ENCODE results near the gene ABCB9. TPM values are rescaled to one million over a fixed set of nuclear protein-coding genes. Genes with fewer than 3 reads are reported as not detected.

Gene ABCB9
- total and polyA plus RNA-seq, 4 donors, result 2.7 to 7.5 (median 4.8) TPM

DNA sequence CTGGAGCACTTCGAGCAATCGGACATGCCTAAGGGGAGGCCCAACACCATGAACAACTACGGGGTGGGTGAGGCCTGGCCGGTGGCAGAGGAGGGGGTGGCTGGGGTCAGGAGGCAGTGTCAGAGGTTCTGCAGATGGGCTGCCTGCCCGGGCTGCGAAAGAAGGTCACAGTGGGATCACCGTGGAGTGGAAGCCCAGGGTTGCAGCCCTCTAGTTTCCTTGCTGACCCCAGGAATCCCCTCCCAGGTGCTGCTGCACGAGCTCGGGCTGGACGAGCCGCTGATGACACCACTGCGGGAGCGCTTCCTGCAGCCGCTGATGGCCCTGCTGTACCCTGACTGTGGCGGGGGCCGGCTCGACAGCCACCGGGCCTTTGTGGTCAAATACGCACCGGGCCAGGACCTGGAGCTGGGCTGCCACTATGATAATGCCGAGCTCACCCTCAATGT lies 12.3 kb upstream of the ABCB9 start:
- 88% methylated on average over 20 to 21 of the region's 21 CpGs for WGBS, 2 donors
- peaks cover 7 to 50% (median 26%) of the 10 kb centered on the region in 5 donors for H3K4me1 ChIP-seq (ENCODE audit: control insufficient read depth in 5 of 5, insufficient read depth in 5 of 5, low read length in 5 of 5)
- no peak for DNase-seq
- TF ChIP-seq, protein P1, sequence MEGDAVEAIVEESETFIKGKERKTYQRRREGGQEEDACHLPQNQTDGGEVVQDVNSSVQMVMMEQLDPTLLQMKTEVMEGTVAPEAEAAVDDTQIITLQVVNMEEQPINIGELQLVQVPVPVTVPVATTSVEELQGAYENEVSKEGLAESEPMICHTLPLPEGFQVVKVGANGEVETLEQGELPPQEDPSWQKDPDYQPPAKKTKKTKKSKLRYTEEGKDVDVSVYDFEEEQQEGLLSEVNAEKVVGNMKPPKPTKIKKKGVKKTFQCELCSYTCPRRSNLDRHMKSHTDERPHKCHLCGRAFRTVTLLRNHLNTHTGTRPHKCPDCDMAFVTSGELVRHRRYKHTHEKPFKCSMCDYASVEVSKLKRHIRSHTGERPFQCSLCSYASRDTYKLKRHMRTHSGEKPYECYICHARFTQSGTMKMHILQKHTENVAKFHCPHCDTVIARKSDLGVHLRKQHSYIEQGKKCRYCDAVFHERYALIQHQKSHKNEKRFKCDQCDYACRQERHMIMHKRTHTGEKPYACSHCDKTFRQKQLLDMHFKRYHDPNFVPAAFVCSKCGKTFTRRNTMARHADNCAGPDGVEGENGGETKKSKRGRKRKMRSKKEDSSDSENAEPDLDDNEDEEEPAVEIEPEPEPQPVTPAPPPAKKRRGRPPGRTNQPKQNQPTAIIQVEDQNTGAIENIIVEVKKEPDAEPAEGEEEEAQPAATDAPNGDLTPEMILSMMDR (IDR thresholded peaks at IDR 0.05; ENCODE audit: control extremely low read depth, extremely low read depth), result no peak
- H3K9me3 ChIP-seq (ENCODE audit: control insufficient read depth in 4 of 4, insufficient read depth in 3 of 4, low read length in 3 of 4), result no peaks in the 10 kb centered on the region
- H3K4me3 ChIP-seq, result no peak overlapping the region
- no peak overlapping the region for H3K27ac ChIP-seq (ENCODE audit: low read depth in 1 of 2, low read length in 1 of 2)
- no peak overlapping the region for H3K9ac ChIP-seq (ENCODE audit: insufficient read depth in 1 of 2, low read length in 2 of 2)
- peaks cover 0 to 23% (median 9%) of the 10 kb centered on the region in 4 donors for H3K36me3 ChIP-seq (ENCODE audit: control insufficient read depth in 4 of 4, insufficient read depth in 4 of 4, low read length in 4 of 4)
- H3K27me3 ChIP-seq (ENCODE audit: control insufficient read depth in 3 of 3, insufficient read depth in 3 of 3, low read length in 2 of 3), result no peaks in the 10 kb centered on the region
- no peak for ATAC-seq (ENCODE audit: insufficient read depth, low FRiP score)

GRCh38 chr12:122977655-122978392 lies 11.6 kb upstream of the ABCB9 start:
- TF ChIP-seq, protein P1 (IDR thresholded peaks at IDR 0.05; ENCODE audit: control extremely low read depth, extremely low read depth), result no peak
- no peak overlapping the region for H3K4me3 ChIP-seq
- H3K9ac ChIP-seq (ENCODE audit: insufficient read depth in 1 of 2, low read length in 2 of 2), result no peak overlapping the region
- no peaks in the 10 kb centered on the region for H3K9me3 ChIP-seq (ENCODE audit: control insufficient read depth in 4 of 4, insufficient read depth in 3 of 4, low read length in 3 of 4)
- no peaks in the 10 kb centered on the region for H3K27me3 ChIP-seq (ENCODE audit: control insufficient read depth in 3 of 3, insufficient read depth in 3 of 3, low read length in 2 of 3)
- ATAC-seq (ENCODE audit: insufficient read depth, low FRiP score), result no peak
- no peak overlapping the region for H3K27ac ChIP-seq (ENCODE audit: low read depth in 1 of 2, low read length in 1 of 2)
- DNase-seq, result no peak
- H3K36me3 ChIP-seq (ENCODE audit: control insufficient read depth in 4 of 4, insufficient read depth in 4 of 4, low read length in 4 of 4), result peaks cover 0 to 18% (median 7%) of the 10 kb centered on the region in 4 donors
- H3K4me1 ChIP-seq (ENCODE audit: control insufficient read depth in 5 of 5, insufficient read depth in 5 of 5, low read length in 5 of 5), result peaks cover 7 to 44% (median 24%) of the 10 kb centered on the region in 5 donors
- WGBS, 2 donors, result 89 to 92% methylated on average over 9 of the region's 9 CpGs

DNA sequence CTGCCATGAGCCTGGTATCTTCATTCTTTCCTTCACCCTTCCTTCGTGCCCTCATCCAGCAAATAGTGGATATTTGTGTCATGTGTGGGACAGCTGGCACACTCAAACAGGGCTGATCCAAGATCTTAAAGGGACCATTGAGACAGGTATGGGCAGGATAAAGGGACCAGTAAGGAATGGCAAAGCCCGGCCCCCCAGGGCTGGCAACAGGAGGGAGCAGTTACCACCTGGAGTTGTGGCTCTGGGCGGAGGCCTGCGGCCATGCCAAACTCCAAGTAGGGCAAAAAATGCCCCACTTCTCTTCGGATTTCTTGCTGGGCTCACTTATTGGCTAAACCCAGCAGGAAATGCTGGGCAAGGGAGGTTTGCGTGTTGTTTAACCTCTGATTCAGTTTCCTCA lies 10.9 kb upstream of the ABCB9 start:
- H3K27me3 ChIP-seq (ENCODE audit: control insufficient read depth in 3 of 3, insufficient read depth in 3 of 3, low read length in 2 of 3), result no peaks in the 10 kb centered on the region
- H3K27ac ChIP-seq (ENCODE audit: low read depth in 1 of 2, low read length in 1 of 2), result no peak overlapping the region
- TF ChIP-seq, protein P1 (IDR thresholded peaks at IDR 0.05; ENCODE audit: control extremely low read depth, extremely low read depth), result no peak
- no peak for DNase-seq
- H3K9ac ChIP-seq (ENCODE audit: insufficient read depth in 1 of 2, low read length in 2 of 2), result no peak overlapping the region
- peaks cover 0 to 13% (median 6%) of the 10 kb centered on the region in 4 donors for H3K36me3 ChIP-seq (ENCODE audit: control insufficient read depth in 4 of 4, insufficient read depth in 4 of 4, low read length in 4 of 4)
- ATAC-seq (ENCODE audit: insufficient read depth, low FRiP score), result no peak
- no peak overlapping the region for H3K4me3 ChIP-seq
- WGBS, 2 donors, result 88 to 96% methylated on average over 6 of the region's 6 CpGs
- no peaks in the 10 kb centered on the region for H3K9me3 ChIP-seq (ENCODE audit: control insufficient read depth in 4 of 4, insufficient read depth in 3 of 4, low read length in 3 of 4)
- peaks cover 7 to 37% (median 24%) of the 10 kb centered on the region in 5 donors for H3K4me1 ChIP-seq (ENCODE audit: control insufficient read depth in 5 of 5, insufficient read depth in 5 of 5, low read length in 5 of 5)

All from lung (tissue), 12 donors.